HepG2 (cell line): ENCODE results near the gene RIN3. TPM values are rescaled to one million over a fixed set of nuclear protein-coding genes. Genes with fewer than 3 reads are reported as not detected.

Source experiments
- ASH2L ChIP-seq: fragments of 300-600, 200-600 bp; sonication (generic); IDR thresholded peaks from 2 replicates; pipeline ENCODE4 v1.7.0; 2017; ENCODE audit warnings: low read depth, mild to moderate bottlenecking, moderate library complexity, mixed read lengths, low read length; ENCODE audit not compliant: insufficient read length
- CENPT ChIP-seq: sonication (generic); formaldehyde crosslinking; IDR thresholded peaks from 2 replicates; pipeline ENCODE4 v1.8.0; 2022; ENCODE audit warnings: low read depth, mild to moderate bottlenecking, moderate library complexity, missing genetic modification reagents
- EP300 ChIP-seq, 3 experiments: sonication (generic) in 1 of 3; formaldehyde crosslinking in 1 of 3; IDR thresholded peaks; 2 replicates each; pipeline versions ENCODE4 v1.5.1 to v1.6.1; 2011 to 2020; ENCODE audit warnings: low read depth in 2 of 3, low read length in 2 of 3, borderline replicate concordance in 1 of 3, improper control_type of control experiment in 1 of 3, mild to moderate bottlenecking in 1 of 3, missing genetic modification reagents in 1 of 3, moderate library complexity in 1 of 3
- ERF ChIP-seq: IDR thresholded peaks from 2 replicates; pipeline ENCODE4 v1.6.1; 2018; ENCODE audit warnings: missing biosample characterization, missing genetic modification reagents
- HBP1 ChIP-seq: IDR thresholded peaks from 2 replicates; pipeline ENCODE4 v1.6.1; 2016; ENCODE audit warnings: low read depth, control low read depth
- SETDB1 ChIP-seq: sonication (generic); formaldehyde crosslinking; IDR thresholded peaks from 2 replicates; pipeline ENCODE4 v1.5.1; 2020; ENCODE audit warnings: missing genetic modification reagents, mild to moderate bottlenecking, borderline replicate concordance
- SNAI1 ChIP-seq: sonication (generic); formaldehyde crosslinking; IDR thresholded peaks from 2 replicates; pipeline ENCODE4 v1.5.0; 2020; ENCODE audit warnings: mild to moderate bottlenecking, missing genetic modification reagents, borderline replicate concordance
- TAF15 ChIP-seq: fragments of 200-400 bp; formaldehyde crosslinking; IDR thresholded peaks from one replicate; pipeline ENCODE4 v1.6.1; 2018; ENCODE audit warnings: mild to moderate bottlenecking, low read depth, low read length; ENCODE audit not compliant: poor library complexity, severe bottlenecking
- ZBTB39 ChIP-seq: sonication (generic); formaldehyde crosslinking; IDR thresholded peaks from 2 replicates; pipeline ENCODE4 v1.5.0; 2020; ENCODE audit warnings: missing genetic modification reagents
- ZFP62 ChIP-seq: sonication (generic); formaldehyde crosslinking; IDR thresholded peaks from 2 replicates; pipeline ENCODE4 v1.4.0; 2020; ENCODE audit warnings: missing genetic modification reagents
- ZNF260 ChIP-seq: sonication (generic); formaldehyde crosslinking; IDR thresholded peaks from 2 replicates; pipeline ENCODE4 v1.4.0; 2020; ENCODE audit warnings: missing genetic modification reagents, low read depth, mild to moderate bottlenecking, borderline replicate concordance
- ZNF33A ChIP-seq: sonication (generic); formaldehyde crosslinking; IDR thresholded peaks from 2 replicates; pipeline ENCODE4 v1.5.1; 2020; ENCODE audit warnings: missing genetic modification reagents, mild to moderate bottlenecking, moderate library complexity, borderline replicate concordance
- ZNF564 ChIP-seq: sonication (generic); formaldehyde crosslinking; IDR thresholded peaks from 2 replicates; pipeline ENCODE4 v1.8.1; 2023; ENCODE audit warnings: mild to moderate bottlenecking, missing genetic modification reagents
- ZNF589 ChIP-seq: sonication (generic); formaldehyde crosslinking; conservative IDR thresholded peaks from 2 replicates; pipeline ENCODE4 v1.8.0; 2022; ENCODE audit warnings: mild to moderate bottlenecking, moderate library complexity, missing genetic modification reagents
- ZNF646 ChIP-seq: sonication (generic); formaldehyde crosslinking; IDR thresholded peaks from 2 replicates; pipeline ENCODE4 v1.9.0; 2021; ENCODE audit warnings: mild to moderate bottlenecking, missing genetic modification reagents
- ZSCAN21 ChIP-seq: sonication (generic); formaldehyde crosslinking; IDR thresholded peaks from 2 replicates; pipeline ENCODE4 v1.8.0; 2022; ENCODE audit warnings: mild to moderate bottlenecking, missing genetic modification reagents, moderate library complexity, borderline replicate concordance
- ZSCAN31 ChIP-seq: sonication (generic); formaldehyde crosslinking; IDR thresholded peaks from 2 replicates; pipeline ENCODE4 v1.5.0; 2020; ENCODE audit warnings: low read depth, mild to moderate bottlenecking, missing genetic modification reagents
- polyA plus RNA-seq, 8 experiments: library from polyadenylated mRNA; depleted of rRNA in 3 of 8; stranded (reverse) in 7 of 8; unstranded in 1 of 8; fragments of >200 nt; fragmentation: Illumina TruSeq in 4 of 8; extraction: Trizol in 4 of 8; gene quantifications; 2 replicates each; pipeline versions ENCODE4 v1.2.1 to v1.2.3, GENCODE V29; 2011 to 2016; ENCODE audit warnings: low read depth in 4 of 8, missing spikeins in 1 of 8, mixed read lengths in 1 of 8; ENCODE audit not compliant: insufficient read depth in 1 of 8
- total RNA-seq, 5 experiments: library from RNA; depleted of rRNA; stranded (reverse); fragments of >200 nt; fragmentation: Illumina TruSeq; extraction: Trizol; gene quantifications; 2 replicates each; pipeline ENCODE4 v1.2.3, GENCODE V29; 2016; ENCODE audit warnings: low read depth in 1 of 5

RIN3 gene
- total and polyA plus RNA-seq, 2 of the 13 experiments (the other 11 are each of a cell fraction or from before 2014, with no cell fraction given): 2.3 to 3.6 TPM

GRCh38 chr14:92513966-92514843, 624 bp downstream of the RIN3 start (continued):
- TF ChIP-seq ZNF564 (CRISPR knock-in tag) (no peak; the same call in 1 of the 2 replicates), CENPT (CRISPR knock-in tag) (peak; percentile 72; the same call in 1 of the 2 replicates), ZSCAN31 (CRISPR knock-in tag) (peak; percentile 43; the same call in 1 of the 2 replicates), ZNF33A (CRISPR knock-in tag) (no peak), ZBTB39 (CRISPR knock-in tag) (peak; percentile 77; the same call in 1 of the 2 replicates), HBP1 (CRISPR knock-in tag) (peak; percentile 66; the same call in 1 of the 2 replicates), ERF (CRISPR knock-in tag) (no peak), SNAI1 (CRISPR knock-in tag) (peak; percentile 92; the same call in 1 of the 2 replicates), ZNF646 (CRISPR knock-in tag) (0 out of 2 replicates have a peak, but pooled peaks have one; percentile 8), SETDB1 (CRISPR knock-in tag) (no peak), ZFP62 (CRISPR knock-in tag) (0 out of 2 replicates have a peak, but pooled peaks have one; percentile 22), ZNF260 (CRISPR knock-in tag) (no peak), EP300 (IDR thresholded peaks at IDR 0.05; ENCODE audit: low read depth in 2 of 2, low read length in 2 of 2) (no peak), EP300 (CRISPR knock-in tag; IDR thresholded peaks at IDR 0.05; ENCODE audit: borderline replicate concordance) (no peak), ZSCAN21 (CRISPR knock-in tag) (peak; percentile 72; the same call in 1 of the 2 replicates), TAF15 (no peak), ASH2L (peak; percentile 39), ZNF589 (peak; percentile 62; the same call in 1 of the 2 replicates)
